Esophagus muscularis mucosa (tissue), 4 donors: ENCODE results near the gene GNMT.

Experiments used
- CTCF ChIP-seq, 3 experiments: fragments of 200-600 bp in 2 of 3; fragments of 450-650 bp in 1 of 3; sonication (generic) in 2 of 3; IDR thresholded peaks; one replicate each; pipeline ENCODE4 v1.5.1; 2017 to 2019; ENCODE audit warnings: antibody characterized with exemption in 3 of 3, mild to moderate bottlenecking in 2 of 3, moderate library complexity in 1 of 3
- EP300 ChIP-seq: sonication (generic); formaldehyde crosslinking; IDR thresholded peaks from one replicate; pipeline ENCODE4 v1.6.1; 2017; ENCODE audit warnings: antibody characterized with exemption
- POLR2A ChIP-seq: fragments of 450-650 bp; IDR thresholded peaks from one replicate; pipeline ENCODE4 v1.6.1; 2017; ENCODE audit warnings: antibody characterized with exemption, moderate library complexity, mild to moderate bottlenecking, low read depth
- POLR2AphosphoS5 ChIP-seq, 2 donors: sonication (generic); formaldehyde crosslinking; IDR thresholded peaks; one replicate each; pipeline ENCODE4 v1.6.1; 2017; ENCODE audit warnings: antibody characterized with exemption in 2 of 2

- TF ChIP-seq CTCF (IDR thresholded peaks at IDR 0.05), result no peak
- no peak for TF ChIP-seq POLR2A
- no peak for TF ChIP-seq POLR2AphosphoS5 (IDR thresholded peaks at IDR 0.05)
- TF ChIP-seq EP300, result no peak
Observed at GRCh38 chr6:42968783-42969182, 8.2 kb downstream of the GNMT start.
